Testis (tissue), 2 donors: ENCODE results near the gene CKS1B.

Experiments
- CTCF ChIP-seq, 3 experiments: fragments of 450-650 bp in 2 of 3; fragments of 200-600 bp in 1 of 3; sonication (generic) in 1 of 3; IDR thresholded peaks; one replicate each; pipeline ENCODE4 v1.5.1; 2016 to 2019; ENCODE audit warnings: antibody characterized with exemption in 3 of 3, mild to moderate bottlenecking in 2 of 3, moderate library complexity in 1 of 3
- POLR2A ChIP-seq: fragments of 450-650 bp; IDR thresholded peaks from one replicate; pipeline ENCODE4 v1.6.1; 2017; ENCODE audit warnings: antibody characterized with exemption, mild to moderate bottlenecking, moderate library complexity

- peak in 1 of 3 experiments; percentile 11 for TF ChIP-seq CTCF (IDR thresholded peaks at IDR 0.05)
- no peak for TF ChIP-seq POLR2A
These were observed 18.6 kb upstream of the CKS1B start, which contains the start of gene PBXIP1 for GRCh38 chr1:154955718-154956543.
